NCI-H69 (cell line): ENCODE measurements around the gene MDC1.

Source experiments
- DNase-seq: peaks from one replicate; lab custom pipeline; 2025; lab: John Stamatoyannopoulos, UW

MDC1 gene

DNA sequence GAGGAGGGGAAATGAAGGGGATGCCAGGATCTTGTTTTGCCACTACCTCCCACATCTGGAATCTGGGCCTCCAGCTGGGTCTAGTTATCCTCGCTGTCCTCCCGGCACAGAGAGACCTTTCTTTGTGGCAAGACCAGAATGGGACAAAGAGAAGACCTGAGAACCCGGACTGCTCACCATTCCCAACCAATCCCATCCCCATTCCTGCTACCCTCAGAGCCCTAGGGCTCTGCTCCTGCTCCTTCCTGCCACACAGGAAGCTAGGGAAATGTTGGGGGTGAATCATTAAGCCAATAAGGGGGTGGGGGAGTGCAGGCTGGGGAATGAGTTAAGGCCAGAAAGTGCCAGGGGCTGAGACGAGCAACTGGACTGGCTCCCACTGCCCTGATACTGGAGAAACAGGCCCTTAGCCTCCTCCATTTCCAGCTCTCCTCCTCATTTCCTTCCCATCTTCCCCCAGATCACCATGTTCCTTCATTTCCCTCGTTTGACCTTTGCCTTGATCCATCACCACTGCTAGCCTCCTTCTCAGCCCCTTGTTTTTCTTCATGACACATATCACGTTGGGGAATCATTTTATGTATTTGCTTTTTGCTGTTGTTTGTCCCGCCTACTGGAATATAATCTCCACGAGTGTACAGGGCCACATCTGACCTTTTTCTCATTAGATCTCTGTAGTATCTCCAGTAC lies 31.9 kb upstream of the MDC1 start:
- DNase-seq = no peak

DNA sequence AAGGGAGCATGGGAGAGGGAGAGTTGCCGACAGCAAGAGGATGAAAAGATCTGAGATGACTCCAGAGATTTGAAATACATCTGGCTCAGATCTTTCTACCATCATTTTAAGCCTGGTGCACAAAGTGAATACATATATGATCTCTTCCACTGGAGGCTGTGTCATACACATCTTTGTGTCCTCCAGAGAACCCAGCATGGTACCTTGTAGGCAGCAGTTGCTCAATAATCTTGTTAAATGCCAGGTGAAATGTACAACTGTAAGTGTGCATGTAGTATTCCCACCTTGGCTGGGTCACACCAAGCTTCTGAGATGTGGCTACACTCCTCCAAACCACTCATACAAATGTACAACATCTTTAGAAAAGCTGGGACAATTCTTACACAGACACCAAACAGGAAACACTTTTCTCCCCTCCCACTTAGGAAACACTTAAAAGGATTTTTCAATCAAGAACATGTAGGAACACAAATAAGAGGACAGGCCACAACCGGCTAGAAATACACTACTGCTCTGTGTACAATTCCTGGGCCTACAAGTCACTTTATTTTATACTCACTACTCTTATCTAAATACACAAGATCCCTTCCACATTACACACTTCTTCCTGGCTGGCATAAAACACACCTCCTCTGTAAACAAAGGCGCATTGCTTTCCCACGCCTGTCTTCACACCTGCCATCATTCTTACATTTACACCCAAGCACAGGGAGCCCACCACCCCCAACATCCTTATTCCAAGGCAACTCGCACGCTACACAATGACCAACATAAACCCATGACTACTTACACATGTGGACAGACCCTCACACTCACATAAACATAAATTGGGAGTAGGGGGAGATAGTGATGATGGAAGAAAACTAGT lies 31.1 kb upstream of the MDC1 start:
- DNase-seq = no peak

DNA sequence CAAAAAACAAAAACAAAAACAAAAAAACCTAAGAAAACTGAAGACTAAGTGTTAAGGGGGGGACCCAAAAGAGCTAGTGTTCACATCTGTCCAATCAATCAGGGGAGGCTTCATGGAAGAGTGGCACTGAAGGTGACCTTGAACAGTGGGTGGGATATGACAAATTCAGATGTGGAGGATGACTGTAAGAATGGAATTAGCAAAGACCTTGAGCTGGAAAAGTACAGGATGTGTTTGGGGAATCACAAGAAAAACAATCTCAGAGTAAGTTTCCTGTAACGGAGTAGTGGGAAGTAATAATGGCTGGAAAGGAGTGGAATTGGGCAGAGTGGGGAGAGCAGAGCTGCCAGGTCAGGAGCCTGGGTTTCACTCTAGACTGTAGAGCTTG lies 30.2 kb upstream of the MDC1 start:
- no peak for DNase-seq

- peak; percentile 67 for DNase-seq
Observed at GRCh38 chr6:30744054-30744805, 27.1 kb upstream of the MDC1 start, which contains the start of gene IER3. IER3 (minus strand) TSS chr6:30744547; CDS start chr6:30744518, 29 bp downstream.

DNA sequence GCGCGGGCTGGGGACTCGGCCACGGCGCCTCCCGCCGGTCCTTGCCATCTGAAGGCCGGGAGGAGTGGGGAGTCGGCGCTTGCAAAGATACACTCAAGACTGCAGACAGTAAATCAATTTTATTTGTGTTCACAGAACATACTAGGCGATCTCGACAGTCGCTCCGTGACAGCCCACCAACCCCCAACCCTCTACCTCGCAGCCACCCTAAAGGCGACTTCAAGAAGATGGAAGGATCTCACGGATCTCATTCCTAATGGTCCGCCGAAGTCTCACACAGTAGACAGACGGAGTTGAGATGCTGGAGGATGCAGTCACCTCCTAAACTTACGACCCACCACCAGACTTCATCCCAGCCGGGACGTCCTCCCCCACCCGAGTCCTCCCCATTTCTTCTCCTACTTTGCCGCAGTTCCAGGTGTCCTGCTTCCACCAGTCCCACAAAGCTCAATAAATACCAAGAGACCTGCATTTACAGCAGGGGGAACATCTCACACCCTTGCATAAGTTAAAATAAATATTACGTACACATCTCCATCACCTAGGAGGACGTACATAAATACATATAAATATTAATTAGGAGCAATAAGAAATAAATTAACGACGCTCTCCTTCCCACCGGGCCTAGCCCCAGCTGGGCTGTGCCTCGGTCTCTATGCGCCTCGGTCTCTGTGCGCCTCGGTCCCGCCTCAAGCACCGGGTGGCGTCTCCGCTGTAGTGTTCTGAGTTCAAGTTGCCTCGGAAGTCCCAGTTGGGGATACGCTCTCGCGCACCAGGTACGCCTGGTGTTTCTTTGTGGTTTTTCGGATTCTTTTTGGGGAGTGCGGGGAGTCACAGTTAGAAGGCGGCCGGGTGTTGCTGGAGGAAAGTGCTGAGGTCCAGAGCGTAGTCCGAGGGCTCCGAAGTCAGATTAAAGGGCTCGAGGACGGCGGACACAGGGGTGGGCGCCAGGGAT lies 26.3 kb upstream of the MDC1 start:
- DNase-seq = no peak

GRCh38 chr6:30742316-30743098 lies 25.4 kb upstream of the MDC1 start, which contains the start of gene FLOT1:
FLOT1 (minus strand) TSS chr6:30742687; CDS start chr6:30742189, 498 bp downstream.
- DNase-seq = peak; percentile 97

DNA sequence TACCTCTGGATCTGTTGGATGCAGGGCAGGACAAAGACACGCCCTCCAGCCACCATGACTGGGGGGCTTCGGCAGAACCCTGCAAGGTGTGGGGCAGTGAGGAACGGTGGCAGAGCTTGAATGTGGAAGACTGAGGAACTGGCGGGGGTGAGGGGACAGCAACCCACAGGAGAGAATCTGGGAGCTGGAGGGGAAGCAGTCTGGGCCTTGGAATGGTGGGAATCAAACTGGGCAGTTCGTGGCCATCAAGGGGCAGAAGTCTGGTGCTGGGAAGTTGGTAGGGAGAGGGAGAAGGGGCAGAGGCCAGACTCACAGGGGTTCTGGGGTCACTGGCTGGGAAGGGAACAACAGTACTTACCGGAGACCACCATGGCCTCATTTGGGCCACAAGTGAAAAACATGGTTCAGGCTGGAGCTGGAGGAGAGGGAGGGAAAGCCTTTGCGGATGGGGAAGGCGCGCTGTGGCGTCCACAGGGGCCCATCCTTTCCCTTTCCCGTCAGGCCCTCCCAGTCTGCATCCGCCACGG lies 24.8 kb upstream of the MDC1 start:
- DNase-seq = no peak

GRCh38 chr6:30741063-30741779 lies 24.1 kb upstream of the MDC1 start:
- DNase-seq = no peak

- no peak for DNase-seq
Observed at GRCh38 chr6:30740540-30740870, 23.4 kb upstream of the MDC1 start.

GRCh38 chr6:30738532-30738931 lies 21.5 kb upstream of the MDC1 start:
- no peak for DNase-seq

GRCh38 chr6:30735668-30736314 lies 18.7 kb upstream of the MDC1 start:
- no peak for DNase-seq

GRCh38 chr6:30732237-30732943 lies 15.3 kb upstream of the MDC1 start:
- no peak for DNase-seq

GRCh38 chr6:30730601-30731435 lies 13.7 kb upstream of the MDC1 start:
- DNase-seq = peak; percentile 82

- peak; percentile 34 for DNase-seq
Observed at GRCh38 chr6:30727920-30728553, 11.0 kb upstream of the MDC1 start.

DNA sequence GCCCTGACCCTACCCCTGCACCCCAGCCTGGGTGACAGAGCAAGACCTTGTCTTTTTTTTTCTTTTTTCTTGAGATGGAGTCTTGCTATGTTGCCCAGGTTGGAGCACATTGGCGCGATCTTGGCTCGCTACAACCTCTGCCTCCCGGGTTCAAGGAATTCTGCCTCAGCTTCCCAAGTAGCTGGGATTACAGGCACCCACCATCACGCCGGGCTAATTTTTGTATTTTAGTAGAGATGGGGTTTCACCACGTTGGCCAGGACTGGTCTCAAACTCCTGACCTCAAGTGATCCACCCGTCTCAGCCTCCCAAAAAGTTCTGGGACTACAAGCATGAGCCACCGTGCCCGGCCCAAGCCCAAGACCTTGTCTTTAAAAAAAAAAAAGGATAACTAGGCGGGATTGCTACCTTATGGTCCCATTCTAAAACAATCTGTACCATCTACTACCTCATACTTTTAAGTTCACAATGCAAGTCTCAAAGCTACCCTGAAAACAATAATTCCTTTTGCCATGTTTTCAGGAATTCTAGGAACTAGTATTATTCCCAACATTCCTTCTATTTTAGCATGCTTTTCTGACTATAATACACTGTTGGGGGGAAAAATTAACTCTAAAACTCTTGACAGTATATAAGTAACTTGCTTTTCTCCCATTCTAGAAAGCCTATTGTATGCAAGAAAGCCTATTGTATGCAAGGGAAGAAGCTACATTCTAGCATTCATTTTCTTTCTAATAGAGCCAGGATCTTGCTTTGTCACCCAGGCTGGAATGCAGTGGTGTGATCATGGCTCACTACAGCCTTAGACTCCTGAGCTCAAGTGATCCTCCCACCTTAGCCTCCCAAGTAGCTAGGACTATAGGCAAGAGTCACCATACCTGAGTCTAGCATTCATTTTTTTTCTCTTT lies 9.7 kb upstream of the MDC1 start:
- DNase-seq = peak; percentile 28
